HEK293 (cell line): ENCODE data around the gene USP24.

Experiments used
- CTCF ChIA-PET: fragments of 350-600 bp; formaldehyde crosslinking; extraction: SDS; loops from one replicate; lab custom pipeline; 2021; ENCODE audit warnings: antibody characterized with exemption; lab: Yijun Ruan, JAX
- POLR2A ChIA-PET: fragments of 300-600 bp; formaldehyde crosslinking; extraction: SDS; loops from one replicate; lab custom pipeline; 2020; ENCODE audit warnings: antibody characterized with exemption, inconsistent platforms; lab: Yijun Ruan, JAX
- H3K27ac ChIP-seq: fragments of 200-500 bp; sonication (Bioruptor generic); 2 replicates; pipeline ENCODE4 v1.5.1; 2014; ENCODE audit warnings: low read depth, low read length, control low read depth, inconsistent platforms; ENCODE audit errors: extremely low read depth
- H3K36me3 ChIP-seq, 2 experiments: fragments of 200-500 bp in 1 of 2; sonication (Bioruptor generic) in 1 of 2; 1 replicate in 1 of 2; 2 replicates in 1 of 2; pipeline ENCODE4 v1.5.1; 2014 to 2017; ENCODE audit warnings: inconsistent platforms in 2 of 2, low read length in 2 of 2; ENCODE audit not compliant: control insufficient read depth in 2 of 2, insufficient read depth in 1 of 2
- H3K4me1 ChIP-seq: fragments of 200-500 bp; sonication (Bioruptor generic); 2 replicates; pipeline ENCODE4 v1.5.1; 2014; ENCODE audit warnings: mild to moderate bottlenecking, low read length, inconsistent platforms; ENCODE audit not compliant: control insufficient read depth, insufficient read depth
- H3K4me3 ChIP-seq: 2 replicates; pipeline ENCODE4 v1.5.1; 2011; ENCODE audit warnings: low read depth, mild to moderate bottlenecking, control low read depth, low read length, moderate library complexity
- H3K9me3 ChIP-seq: fragments of 200-500 bp; sonication (Bioruptor generic); 2 replicates; pipeline ENCODE4 v1.5.1; 2014; ENCODE audit warnings: low read depth, low read length, inconsistent platforms; ENCODE audit not compliant: control insufficient read depth, insufficient read depth
- BCL11A ChIP-seq: fragments of 450-650 bp; formaldehyde crosslinking; IDR thresholded peaks from 2 replicates; pipeline ENCODE4 v1.5.1; 2016; ENCODE audit warnings: low read depth, missing biosample characterization, missing genetic modification characterization
- BCL11B ChIP-seq: fragments of 450-650 bp; formaldehyde crosslinking; IDR thresholded peaks from 2 replicates; pipeline ENCODE4 v1.5.1; 2016; ENCODE audit warnings: low read depth, missing biosample characterization, missing genetic modification characterization
- EGR2 ChIP-seq: fragments of 450-650 bp; formaldehyde crosslinking; IDR thresholded peaks from 2 replicates; pipeline ENCODE4 v1.5.1; 2016; ENCODE audit warnings: low read depth, missing biosample characterization, missing genetic modification characterization
- GLIS1 ChIP-seq: fragments of 450-650 bp; formaldehyde crosslinking; IDR thresholded peaks from 2 replicates; pipeline ENCODE4 v1.5.1; 2016; ENCODE audit warnings: missing biosample characterization, missing genetic modification characterization
- GLIS2 ChIP-seq: fragments of 450-650 bp; formaldehyde crosslinking; IDR thresholded peaks from 2 replicates; pipeline ENCODE4 v1.5.1; 2016; ENCODE audit warnings: missing biosample characterization, missing genetic modification characterization
- KLF1 ChIP-seq: fragments of 450-650 bp; formaldehyde crosslinking; IDR thresholded peaks from 2 replicates; pipeline ENCODE4 v1.5.1; 2016; ENCODE audit warnings: missing biosample characterization, missing genetic modification characterization
- KLF8 ChIP-seq: fragments of 450-650 bp; formaldehyde crosslinking; IDR thresholded peaks from 2 replicates; pipeline ENCODE4 v1.5.1; 2016; ENCODE audit warnings: missing biosample characterization, missing genetic modification characterization
- MZF1 ChIP-seq: fragments of 450-650 bp; formaldehyde crosslinking; IDR thresholded peaks from 2 replicates; pipeline ENCODE4 v1.5.1; 2017; ENCODE audit warnings: missing biosample characterization, missing genetic modification characterization, borderline replicate concordance
- SP2 ChIP-seq: fragments of 450-650 bp; formaldehyde crosslinking; IDR thresholded peaks from 2 replicates; pipeline ENCODE4 v1.5.1; 2016; ENCODE audit warnings: missing biosample characterization, missing genetic modification characterization
- ZBTB17 ChIP-seq: fragments of 450-650 bp; formaldehyde crosslinking; IDR thresholded peaks from 2 replicates; pipeline ENCODE4 v1.5.1; 2016; ENCODE audit warnings: missing biosample characterization, missing genetic modification characterization
- ZBTB20 ChIP-seq: fragments of 450-650 bp; formaldehyde crosslinking; IDR thresholded peaks from 2 replicates; pipeline ENCODE4 v1.5.1; 2016; ENCODE audit warnings: missing biosample characterization, missing genetic modification characterization
- ZFHX2 ChIP-seq: fragments of 450-650 bp; formaldehyde crosslinking; conservative IDR thresholded peaks from 2 replicates; pipeline ENCODE4 v1.5.1; 2016; ENCODE audit warnings: missing biosample characterization, missing genetic modification characterization
- ZFP41 ChIP-seq: fragments of 450-650 bp; formaldehyde crosslinking; IDR thresholded peaks from 2 replicates; pipeline ENCODE4 v1.5.1; 2016; ENCODE audit warnings: missing biosample characterization, missing genetic modification characterization, borderline replicate concordance
- ZIC2 ChIP-seq: fragments of 450-650 bp; formaldehyde crosslinking; IDR thresholded peaks from 2 replicates; pipeline ENCODE4 v1.5.1; 2016; ENCODE audit warnings: missing biosample characterization, missing genetic modification characterization
- ZNF112 ChIP-seq: fragments of 450-650 bp; formaldehyde crosslinking; IDR thresholded peaks from 2 replicates; pipeline ENCODE4 v1.5.0; 2017; ENCODE audit warnings: missing biosample characterization, missing genetic modification characterization
- ZNF214 ChIP-seq: fragments of 450-650 bp; formaldehyde crosslinking; IDR thresholded peaks from 2 replicates; pipeline ENCODE4 v1.5.1; 2017; ENCODE audit warnings: missing biosample characterization, mild to moderate bottlenecking, missing genetic modification characterization, borderline replicate concordance
- ZNF23 ChIP-seq: fragments of 450-650 bp; formaldehyde crosslinking; IDR thresholded peaks from 2 replicates; pipeline ENCODE4 v1.5.1; 2016; ENCODE audit warnings: missing biosample characterization, missing genetic modification characterization, borderline replicate concordance
- ZNF335 ChIP-seq: fragments of 450-650 bp; formaldehyde crosslinking; conservative IDR thresholded peaks from 2 replicates; pipeline ENCODE4 v1.5.1; 2016; ENCODE audit warnings: missing biosample characterization, missing genetic modification characterization
- ZNF350 ChIP-seq: fragments of 450-650 bp; formaldehyde crosslinking; IDR thresholded peaks from 2 replicates; pipeline ENCODE4 v1.5.0; 2017; ENCODE audit warnings: missing biosample characterization, mild to moderate bottlenecking, missing genetic modification characterization
- ZNF423 ChIP-seq: fragments of 450-650 bp; formaldehyde crosslinking; IDR thresholded peaks from 2 replicates; pipeline ENCODE4 v1.5.1; 2016; ENCODE audit warnings: missing biosample characterization, missing genetic modification characterization
- ZNF600 ChIP-seq: fragments of 450-650 bp; formaldehyde crosslinking; IDR thresholded peaks from 2 replicates; pipeline ENCODE4 v1.5.1; 2016; ENCODE audit warnings: missing biosample characterization, missing genetic modification characterization
- TF ChIP-seq, protein P1 (sequence below): fragments of 450-650 bp; formaldehyde crosslinking; IDR thresholded peaks from 2 replicates; pipeline ENCODE4 v1.5.1; 2016; ENCODE audit warnings: missing biosample characterization, missing genetic modification characterization
- TF ChIP-seq, protein P2 (sequence below): fragments of 450-650 bp; formaldehyde crosslinking; IDR thresholded peaks from 2 replicates; pipeline ENCODE4 v1.5.1; 2016; ENCODE audit warnings: missing biosample characterization, missing genetic modification characterization
- TF ChIP-seq, protein P3 (sequence below): fragments of 450-650 bp; formaldehyde crosslinking; IDR thresholded peaks from 2 replicates; pipeline ENCODE4 v1.5.1; 2016; ENCODE audit warnings: missing biosample characterization, missing genetic modification characterization
- TF ChIP-seq, protein P4 (sequence below): fragments of 450-650 bp; formaldehyde crosslinking; IDR thresholded peaks from 2 replicates; pipeline ENCODE4 v1.5.1; 2016; ENCODE audit warnings: missing biosample characterization, missing genetic modification characterization
- TF ChIP-seq, protein P5 (sequence below): fragments of 450-650 bp; formaldehyde crosslinking; IDR thresholded peaks from 2 replicates; pipeline ENCODE4 v1.5.1; 2017; ENCODE audit warnings: missing biosample characterization, missing genetic modification characterization

Gene USP24

DNA sequence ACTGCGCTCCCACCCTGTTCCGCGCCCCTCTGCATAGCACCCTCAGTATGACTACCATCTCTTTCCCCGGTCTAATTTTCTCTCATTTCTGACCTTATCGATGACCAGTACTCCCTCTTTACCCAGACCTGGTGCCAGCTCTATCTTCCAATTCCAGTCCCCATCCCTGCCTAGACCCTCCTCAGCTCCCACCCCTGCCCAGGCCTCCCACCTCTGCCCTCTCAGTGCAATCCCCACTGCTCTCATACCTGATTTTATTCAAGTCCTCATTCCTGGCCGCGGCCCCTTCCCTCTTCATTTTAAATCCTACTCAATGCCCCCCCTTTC lies 1.3 kb downstream of the USP24 start:
- POLR2A ChIA-PET: interaction anchor here (0.5 kb wide), 1 partner anchor 39 kb away, joined by 4 read pairs; no protein-coding TSS in a partner anchor
- Histone ChIP-seq H3K4me1 (peaks cover 24% of the 10 kb centered on the region), H3K9me3 (no peaks in the 10 kb centered on the region), H3K4me3 (peak overlapping the region; percentile 95), H3K27ac (peak overlapping the region; percentile 96; the same call in 1 of the 2 replicates), H3K36me3 (no peaks in the 10 kb centered on the region)
- TF ChIP-seq, protein P1, sequence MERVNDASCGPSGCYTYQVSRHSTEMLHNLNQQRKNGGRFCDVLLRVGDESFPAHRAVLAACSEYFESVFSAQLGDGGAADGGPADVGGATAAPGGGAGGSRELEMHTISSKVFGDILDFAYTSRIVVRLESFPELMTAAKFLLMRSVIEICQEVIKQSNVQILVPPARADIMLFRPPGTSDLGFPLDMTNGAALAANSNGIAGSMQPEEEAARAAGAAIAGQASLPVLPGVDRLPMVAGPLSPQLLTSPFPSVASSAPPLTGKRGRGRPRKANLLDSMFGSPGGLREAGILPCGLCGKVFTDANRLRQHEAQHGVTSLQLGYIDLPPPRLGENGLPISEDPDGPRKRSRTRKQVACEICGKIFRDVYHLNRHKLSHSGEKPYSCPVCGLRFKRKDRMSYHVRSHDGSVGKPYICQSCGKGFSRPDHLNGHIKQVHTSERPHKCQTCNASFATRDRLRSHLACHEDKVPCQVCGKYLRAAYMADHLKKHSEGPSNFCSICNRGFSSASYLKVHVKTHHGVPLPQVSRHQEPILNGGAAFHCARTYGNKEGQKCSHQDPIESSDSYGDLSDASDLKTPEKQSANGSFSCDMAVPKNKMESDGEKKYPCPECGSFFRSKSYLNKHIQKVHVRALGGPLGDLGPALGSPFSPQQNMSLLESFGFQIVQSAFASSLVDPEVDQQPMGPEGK (tag by site-specific recombination): peak; percentile 76
- TF ChIP-seq MZF1 (tag by site-specific recombination) (peak; percentile 13; the same call in 1 of the 2 replicates), ZNF214 (tag by site-specific recombination) (no peak), ZBTB17 (tag by site-specific recombination) (peak; percentile 74), BCL11A (0 out of 2 replicates have a peak, but pooled peaks have one; percentile 37), ZIC2 (tag by site-specific recombination) (peak; percentile 56; the same call in 1 of the 2 replicates), ZFP41 (tag by site-specific recombination) (no peak), BCL11B (tag by site-specific recombination) (peak; percentile 67; the same call in 1 of the 2 replicates), KLF8 (tag by site-specific recombination) (peak; percentile 74; the same call in 1 of the 2 replicates), ZNF112 (no peak), ZNF423 (tag by site-specific recombination) (peak; percentile 44; the same call in 1 of the 2 replicates), GLIS2 (tag by site-specific recombination) (peak; percentile 96), GLIS1 (tag by site-specific recombination) (peak; percentile 69), EGR2 (tag by site-specific recombination) (peak; percentile 81), ZNF23 (no peak), ZBTB20 (tag by site-specific recombination) (peak; percentile 79; the same call in 1 of the 2 replicates), ZNF350 (tag by site-specific recombination) (no peak), ZNF335 (tag by site-specific recombination) (0 out of 2 replicates have a peak, but pooled peaks have one; percentile 52), ZNF600 (tag by site-specific recombination) (peak; percentile 98), ZFHX2 (tag by site-specific recombination) (peak; percentile 71; the same call in 1 of the 2 replicates), KLF1 (tag by site-specific recombination) (peak; percentile 50), SP2 (peak; percentile 19)
- TF ChIP-seq, protein P2, sequence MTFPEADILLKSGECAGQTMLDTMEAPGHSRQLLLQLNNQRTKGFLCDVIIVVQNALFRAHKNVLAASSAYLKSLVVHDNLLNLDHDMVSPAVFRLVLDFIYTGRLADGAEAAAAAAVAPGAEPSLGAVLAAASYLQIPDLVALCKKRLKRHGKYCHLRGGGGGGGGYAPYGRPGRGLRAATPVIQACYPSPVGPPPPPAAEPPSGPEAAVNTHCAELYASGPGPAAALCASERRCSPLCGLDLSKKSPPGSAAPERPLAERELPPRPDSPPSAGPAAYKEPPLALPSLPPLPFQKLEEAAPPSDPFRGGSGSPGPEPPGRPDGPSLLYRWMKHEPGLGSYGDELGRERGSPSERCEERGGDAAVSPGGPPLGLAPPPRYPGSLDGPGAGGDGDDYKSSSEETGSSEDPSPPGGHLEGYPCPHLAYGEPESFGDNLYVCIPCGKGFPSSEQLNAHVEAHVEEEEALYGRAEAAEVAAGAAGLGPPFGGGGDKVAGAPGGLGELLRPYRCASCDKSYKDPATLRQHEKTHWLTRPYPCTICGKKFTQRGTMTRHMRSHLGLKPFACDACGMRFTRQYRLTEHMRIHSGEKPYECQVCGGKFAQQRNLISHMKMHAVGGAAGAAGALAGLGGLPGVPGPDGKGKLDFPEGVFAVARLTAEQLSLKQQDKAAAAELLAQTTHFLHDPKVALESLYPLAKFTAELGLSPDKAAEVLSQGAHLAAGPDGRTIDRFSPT (tag by site-specific recombination): peak; percentile 54; the same call in 1 of the 2 replicates
- TF ChIP-seq, protein P3, sequence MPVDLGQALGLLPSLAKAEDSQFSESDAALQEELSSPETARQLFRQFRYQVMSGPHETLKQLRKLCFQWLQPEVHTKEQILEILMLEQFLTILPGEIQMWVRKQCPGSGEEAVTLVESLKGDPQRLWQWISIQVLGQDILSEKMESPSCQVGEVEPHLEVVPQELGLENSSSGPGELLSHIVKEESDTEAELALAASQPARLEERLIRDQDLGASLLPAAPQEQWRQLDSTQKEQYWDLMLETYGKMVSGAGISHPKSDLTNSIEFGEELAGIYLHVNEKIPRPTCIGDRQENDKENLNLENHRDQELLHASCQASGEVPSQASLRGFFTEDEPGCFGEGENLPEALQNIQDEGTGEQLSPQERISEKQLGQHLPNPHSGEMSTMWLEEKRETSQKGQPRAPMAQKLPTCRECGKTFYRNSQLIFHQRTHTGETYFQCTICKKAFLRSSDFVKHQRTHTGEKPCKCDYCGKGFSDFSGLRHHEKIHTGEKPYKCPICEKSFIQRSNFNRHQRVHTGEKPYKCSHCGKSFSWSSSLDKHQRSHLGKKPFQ: peak; percentile 52; the same call in 1 of the 2 replicates
- TF ChIP-seq, protein P4, sequence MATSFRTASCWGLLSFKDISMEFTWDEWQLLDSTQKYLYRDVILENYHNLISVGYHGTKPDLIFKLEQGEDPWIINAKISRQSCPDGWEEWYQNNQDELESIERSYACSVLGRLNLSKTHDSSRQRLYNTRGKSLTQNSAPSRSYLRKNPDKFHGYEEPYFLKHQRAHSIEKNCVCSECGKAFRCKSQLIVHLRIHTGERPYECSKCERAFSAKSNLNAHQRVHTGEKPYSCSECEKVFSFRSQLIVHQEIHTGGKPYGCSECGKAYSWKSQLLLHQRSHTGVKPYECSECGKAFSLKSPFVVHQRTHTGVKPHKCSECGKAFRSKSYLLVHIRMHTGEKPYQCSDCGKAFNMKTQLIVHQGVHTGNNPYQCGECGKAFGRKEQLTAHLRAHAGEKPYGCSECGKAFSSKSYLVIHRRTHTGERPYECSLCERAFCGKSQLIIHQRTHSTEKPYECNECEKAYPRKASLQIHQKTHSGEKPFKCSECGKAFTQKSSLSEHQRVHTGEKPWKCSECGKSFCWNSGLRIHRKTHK (tag by site-specific recombination): no peak
- TF ChIP-seq, protein P5, sequence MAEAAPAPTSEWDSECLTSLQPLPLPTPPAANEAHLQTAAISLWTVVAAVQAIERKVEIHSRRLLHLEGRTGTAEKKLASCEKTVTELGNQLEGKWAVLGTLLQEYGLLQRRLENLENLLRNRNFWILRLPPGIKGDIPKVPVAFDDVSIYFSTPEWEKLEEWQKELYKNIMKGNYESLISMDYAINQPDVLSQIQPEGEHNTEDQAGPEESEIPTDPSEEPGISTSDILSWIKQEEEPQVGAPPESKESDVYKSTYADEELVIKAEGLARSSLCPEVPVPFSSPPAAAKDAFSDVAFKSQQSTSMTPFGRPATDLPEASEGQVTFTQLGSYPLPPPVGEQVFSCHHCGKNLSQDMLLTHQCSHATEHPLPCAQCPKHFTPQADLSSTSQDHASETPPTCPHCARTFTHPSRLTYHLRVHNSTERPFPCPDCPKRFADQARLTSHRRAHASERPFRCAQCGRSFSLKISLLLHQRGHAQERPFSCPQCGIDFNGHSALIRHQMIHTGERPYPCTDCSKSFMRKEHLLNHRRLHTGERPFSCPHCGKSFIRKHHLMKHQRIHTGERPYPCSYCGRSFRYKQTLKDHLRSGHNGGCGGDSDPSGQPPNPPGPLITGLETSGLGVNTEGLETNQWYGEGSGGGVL (tag by site-specific recombination): peak; percentile 60; the same call in 1 of the 2 replicates
- CTCF ChIA-PET: interaction anchor here (0.6 to 1.4 kb wide), 2 partner anchors 30 to 64 kb away, joined by 3 to 5 read pairs; no protein-coding TSS in a partner anchor
